Endothelial cell (in vitro differentiated cells): ENCODE results near the gene DHRS11. TPM values are rescaled to one million over a fixed set of nuclear protein-coding genes. Genes with fewer than 3 reads are reported as not detected.

Source experiments
- DNase-seq: peaks from one replicate; pipeline ENCODE4 v3.0.0; 2021; ENCODE audit warnings: low spot score
- H3K27ac Mint-ChIP-seq: one replicate; pipeline ENCODE4 v1.8.0; 2021; ENCODE audit warnings: mixed read lengths, inconsistent platforms; ENCODE audit not compliant: unreplicated experiment
- H3K27me3 Mint-ChIP-seq: one replicate; pipeline ENCODE4 v1.8.0; 2021; ENCODE audit warnings: mild to moderate bottlenecking, moderate library complexity, mixed read lengths, inconsistent platforms; ENCODE audit not compliant: unreplicated experiment
- H3K36me3 Mint-ChIP-seq: one replicate; pipeline ENCODE4 v1.8.0; 2021; ENCODE audit warnings: mild to moderate bottlenecking, low read depth, mixed read lengths, inconsistent platforms; ENCODE audit not compliant: unreplicated experiment
- H3K4me1 Mint-ChIP-seq: one replicate; pipeline ENCODE4 v1.8.0; 2021; ENCODE audit warnings: mild to moderate bottlenecking, mixed read lengths, inconsistent platforms; ENCODE audit not compliant: unreplicated experiment
- H3K4me3 Mint-ChIP-seq: one replicate; pipeline ENCODE4 v1.8.0; 2021; ENCODE audit warnings: mild to moderate bottlenecking, mixed read lengths, inconsistent platforms; ENCODE audit not compliant: unreplicated experiment
- H3K9me3 Mint-ChIP-seq: one replicate; pipeline ENCODE4 v1.8.0; 2021; ENCODE audit warnings: mixed read lengths, inconsistent platforms; ENCODE audit not compliant: unreplicated experiment
- CTCF ChIP-seq: fragments of 200-600 bp; sonication (generic); IDR thresholded peaks from one replicate; pipeline ENCODE4 v1.5.0; 2021; ENCODE audit warnings: antibody characterized with exemption; ENCODE audit not compliant: unreplicated experiment
- total RNA-seq: library from RNA; stranded (reverse); fragmentation: NEBNext Ultra II Directional; extraction: Animal tissue kit (Norgen Biotek cat#: 25700); gene quantifications from one replicate; pipeline ENCODE4 v1.2.1, GENCODE V29; 2021; ENCODE audit not compliant: unreplicated experiment

DHRS11 gene
- total RNA-seq, 1 donor from 2014 or later: 3.9 TPM

GRCh38 chr17:36640836-36641235 lies 49.2 kb downstream of the DHRS11 start:
- H3K27ac Mint-ChIP-seq: no peak overlapping the region
- H3K36me3 Mint-ChIP-seq: peaks cover 4% of the 10 kb centered on the region
- no peak for DNase-seq
- H3K4me1 Mint-ChIP-seq: peaks cover 9% of the 10 kb centered on the region
- H3K9me3 Mint-ChIP-seq: no peaks in the 10 kb centered on the region
- no peak for TF ChIP-seq CTCF
- H3K4me3 Mint-ChIP-seq: peak overlapping the region; percentile 56
- peaks cover 14% of the 10 kb centered on the region for H3K27me3 Mint-ChIP-seq

GRCh38 chr17:36641331-36641876 lies 49.7 kb downstream of the DHRS11 start:
- no peaks in the 10 kb centered on the region for H3K9me3 Mint-ChIP-seq
- peaks cover 4% of the 10 kb centered on the region for H3K36me3 Mint-ChIP-seq
- peaks cover 9% of the 10 kb centered on the region for H3K4me1 Mint-ChIP-seq
- peaks cover 12% of the 10 kb centered on the region for H3K27me3 Mint-ChIP-seq
- H3K27ac Mint-ChIP-seq: no peak overlapping the region
- H3K4me3 Mint-ChIP-seq: no peak overlapping the region
- no peak for TF ChIP-seq CTCF
- DNase-seq: peak; percentile 31

DNA sequence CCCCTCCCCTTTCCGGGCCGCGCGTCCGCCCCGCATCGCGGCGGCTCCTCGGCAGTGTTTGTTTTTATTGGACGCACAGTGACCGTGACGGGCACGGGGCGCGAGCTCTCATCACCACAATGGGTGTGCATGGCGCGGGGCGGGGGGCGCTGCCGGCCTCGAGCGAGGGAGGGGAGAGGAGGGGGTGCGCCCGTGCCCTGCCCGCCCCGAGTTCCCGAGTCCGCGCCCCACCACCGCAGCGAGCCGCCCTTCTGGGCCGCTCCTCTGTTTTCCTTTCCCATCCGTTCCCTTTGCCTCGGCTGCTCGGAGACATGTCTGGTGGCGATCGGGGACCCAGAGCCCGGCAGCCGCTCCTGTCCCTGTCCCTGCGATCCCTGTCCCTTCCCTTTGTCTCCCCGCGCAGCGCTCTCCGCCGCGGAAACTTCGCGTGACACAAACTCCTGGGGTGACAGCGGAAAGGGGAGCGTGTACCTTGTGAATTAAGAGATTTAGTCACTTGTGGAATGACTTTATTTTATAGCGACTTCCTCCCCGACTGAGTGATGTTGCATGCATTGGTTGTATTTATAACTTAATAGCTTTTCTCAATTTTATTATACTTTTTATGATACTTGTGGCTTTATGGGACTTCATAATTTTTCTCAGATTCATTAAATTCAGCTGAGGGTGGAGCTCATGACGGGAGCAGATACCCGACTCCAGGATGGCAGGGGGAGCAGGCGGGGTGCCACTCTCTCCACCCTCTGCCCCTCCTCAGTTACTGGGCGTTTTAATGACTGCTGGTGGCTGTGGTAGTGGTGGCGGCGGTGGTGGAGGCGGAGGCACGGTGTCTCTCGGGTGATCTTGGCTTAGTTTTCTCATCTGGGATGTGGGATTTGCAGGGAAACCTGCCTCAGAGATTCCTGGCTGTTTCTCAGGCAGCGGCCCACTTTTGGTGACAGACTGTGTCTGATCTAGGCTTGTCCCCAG lies 50.5 kb downstream of the DHRS11 start:
- no peaks in the 10 kb centered on the region for H3K9me3 Mint-ChIP-seq
- peaks cover 11% of the 10 kb centered on the region for H3K27me3 Mint-ChIP-seq
- TF ChIP-seq CTCF: no peak
- H3K4me1 Mint-ChIP-seq: peaks cover 9% of the 10 kb centered on the region
- H3K36me3 Mint-ChIP-seq: peaks cover 4% of the 10 kb centered on the region
- peak overlapping the region; percentile 88 for H3K4me3 Mint-ChIP-seq
- no peak for DNase-seq
- H3K27ac Mint-ChIP-seq: no peak overlapping the region

GRCh38 chr17:36643086-36643685 lies 51.5 kb downstream of the DHRS11 start:
- H3K4me3 Mint-ChIP-seq: no peak overlapping the region
- peaks cover 11% of the 10 kb centered on the region for H3K27me3 Mint-ChIP-seq
- no peaks in the 10 kb centered on the region for H3K9me3 Mint-ChIP-seq
- DNase-seq: no peak
- H3K4me1 Mint-ChIP-seq: peaks cover 9% of the 10 kb centered on the region
- H3K36me3 Mint-ChIP-seq: peaks cover 4% of the 10 kb centered on the region
- TF ChIP-seq CTCF: no peak
- no peak overlapping the region for H3K27ac Mint-ChIP-seq
